ENCODE results near the gene KIF9.
"Not testable (repeated sequence)": the region's sequence is repeated elsewhere in the genome, so short reads cannot be mapped to it uniquely, and the experiment has no call there.

Gene KIF9

GRCh38 chr3:47251085-47251484 is 31.5 kb downstream of the KIF9 start:
- H3K9ac ChIP-seq (ENCODE audit: low read depth, low read length, poor library complexity); H3K9me3 ChIP-seq (replicated peaks in 1 of 2; ENCODE audit: control insufficient read depth in 2 of 2, insufficient read depth in 1 of 2, low read depth in 1 of 2, low read length in 2 of 2); H4K8ac ChIP-seq (ENCODE audit: low read depth, low read length); H3K27me3 ChIP-seq (ENCODE audit: control insufficient read depth in 3 of 3, insufficient read depth in 3 of 3, low read depth in 1 of 3, low read length in 3 of 3); H2BK120ac ChIP-seq (ENCODE audit: low read depth, low read length); H3K4me3 ChIP-seq (ENCODE audit: low read length in 2 of 2); H3K27ac ChIP-seq (replicated peaks; ENCODE audit: low read length); H3K79me1 ChIP-seq (ENCODE audit: low read depth, low read length); H2BK5ac ChIP-seq (ENCODE audit: low read length); H4K91ac ChIP-seq (ENCODE audit: low read depth, low read length, poor library complexity); H3K4me2 ChIP-seq (ENCODE audit: insufficient read depth, low read length, poor library complexity, severe bottlenecking); H2BK15ac ChIP-seq (ENCODE audit: low read length); H3K14ac ChIP-seq (ENCODE audit: low read length); H3K36me3 ChIP-seq (replicated peaks in 1 of 2; ENCODE audit: control insufficient read depth in 2 of 2, insufficient read depth in 2 of 2, low read length in 2 of 2); H3K23ac ChIP-seq (ENCODE audit: low read depth, low read length, poor library complexity); H2AK5ac ChIP-seq (ENCODE audit: low read depth, low read length); H2BK12ac ChIP-seq (ENCODE audit: low read length); DNase-seq (ENCODE audit: low spot score); H3K4me1 ChIP-seq (ENCODE audit: control insufficient read depth in 2 of 2, insufficient read depth in 1 of 2, low read depth in 1 of 2, low read length in 2 of 2); H2AFZ ChIP-seq (ENCODE audit: low read length); H3K18ac ChIP-seq (ENCODE audit: low read length); H3K4ac ChIP-seq (ENCODE audit: low read length): not testable (repeated sequence)
- WGBS, 2 donors (ENCODE audit: extremely low coverage in 2 of 2, insufficient read length in 2 of 2, insufficient replicate concordance in 1 of 2) = no CpG with 5 or more reads among the region's 3 CpGs

GRCh38 chr3:47250309-47251060 is 32.1 kb downstream of the KIF9 start:
- no peak overlapping the region for H3K27ac ChIP-seq (replicated peaks; ENCODE audit: low read length)
- DNase-seq (ENCODE audit: low spot score) = peak; percentile 14
- H3K4ac ChIP-seq (ENCODE audit: low read length) = no peak overlapping the region
- no peak overlapping the region for H3K18ac ChIP-seq (ENCODE audit: low read length)
- no peak overlapping the region for H3K9ac ChIP-seq (ENCODE audit: low read depth, low read length, poor library complexity)
- H2AFZ ChIP-seq (ENCODE audit: low read length) = no peak overlapping the region
- H2BK15ac ChIP-seq (ENCODE audit: low read length) = no peak overlapping the region
- no peak overlapping the region for H3K4me2 ChIP-seq (ENCODE audit: insufficient read depth, low read length, poor library complexity, severe bottlenecking)
- no peak overlapping the region for H2BK5ac ChIP-seq (ENCODE audit: low read length)
- H3K36me3 ChIP-seq (replicated peaks in 1 of 2; ENCODE audit: control insufficient read depth in 2 of 2, insufficient read depth in 2 of 2, low read length in 2 of 2) = no peaks in the 10 kb centered on the region
- WGBS, 2 donors (ENCODE audit: extremely low coverage in 2 of 2, insufficient read length in 2 of 2, insufficient replicate concordance in 1 of 2) = no CpG with 5 or more reads among the region's 7 CpGs
- H3K14ac ChIP-seq (ENCODE audit: low read length) = no peak overlapping the region
- no peaks in the 10 kb centered on the region for H3K9me3 ChIP-seq (replicated peaks in 1 of 2; ENCODE audit: control insufficient read depth in 2 of 2, insufficient read depth in 1 of 2, low read depth in 1 of 2, low read length in 2 of 2)
- no peak overlapping the region for H2BK12ac ChIP-seq (ENCODE audit: low read length)
- no peak overlapping the region for H2AK5ac ChIP-seq (ENCODE audit: low read depth, low read length)
- no peak overlapping the region for H3K4me3 ChIP-seq (ENCODE audit: low read length in 2 of 2)
- peaks cover 0 to 6% (median 0%) of the 10 kb centered on the region in 3 experiments for H3K27me3 ChIP-seq (ENCODE audit: control insufficient read depth in 3 of 3, insufficient read depth in 3 of 3, low read depth in 1 of 3, low read length in 3 of 3)
- H3K79me1 ChIP-seq (ENCODE audit: low read depth, low read length) = no peaks in the 10 kb centered on the region
- H3K23ac ChIP-seq (ENCODE audit: low read depth, low read length, poor library complexity) = no peak overlapping the region
- H2BK120ac ChIP-seq (ENCODE audit: low read depth, low read length) = no peak overlapping the region
- H4K91ac ChIP-seq (ENCODE audit: low read depth, low read length, poor library complexity) = no peak overlapping the region
- no peak overlapping the region for H4K8ac ChIP-seq (ENCODE audit: low read depth, low read length)
- H3K4me1 ChIP-seq (ENCODE audit: control insufficient read depth in 2 of 2, insufficient read depth in 1 of 2, low read depth in 1 of 2, low read length in 2 of 2) = no peaks in the 10 kb centered on the region

GRCh38 chr3:47247131-47248064 is 35.2 kb downstream of the KIF9 start:
- H3K9ac ChIP-seq (ENCODE audit: low read depth, low read length, poor library complexity) = peak overlapping the region; percentile 15
- no peak overlapping the region for H2AK5ac ChIP-seq (ENCODE audit: low read depth, low read length)
- no peak overlapping the region for H3K18ac ChIP-seq (ENCODE audit: low read length)
- H3K4me3 ChIP-seq (ENCODE audit: low read length in 2 of 2) = peak overlapping the region in 1 of 2 donors; percentile 28
- no peak overlapping the region for H2BK120ac ChIP-seq (ENCODE audit: low read depth, low read length)
- H2AFZ ChIP-seq (ENCODE audit: low read length) = no peak overlapping the region
- H3K27ac ChIP-seq (replicated peaks; ENCODE audit: low read length) = no peak overlapping the region
- H3K4me2 ChIP-seq (ENCODE audit: insufficient read depth, low read length, poor library complexity, severe bottlenecking) = no peak overlapping the region
- H3K79me1 ChIP-seq (ENCODE audit: low read depth, low read length) = no peaks in the 10 kb centered on the region
- H3K4me1 ChIP-seq (ENCODE audit: control insufficient read depth in 2 of 2, insufficient read depth in 1 of 2, low read depth in 1 of 2, low read length in 2 of 2) = no peaks in the 10 kb centered on the region
- no peak for DNase-seq (ENCODE audit: low spot score)
- no peak overlapping the region for H3K4ac ChIP-seq (ENCODE audit: low read length)
- H3K14ac ChIP-seq (ENCODE audit: low read length) = no peak overlapping the region
- H3K36me3 ChIP-seq (replicated peaks in 1 of 2; ENCODE audit: control insufficient read depth in 2 of 2, insufficient read depth in 2 of 2, low read length in 2 of 2) = no peaks in the 10 kb centered on the region
- no peak overlapping the region for H4K91ac ChIP-seq (ENCODE audit: low read depth, low read length, poor library complexity)
- H2BK15ac ChIP-seq (ENCODE audit: low read length) = no peak overlapping the region
- no peaks in the 10 kb centered on the region for H3K27me3 ChIP-seq (ENCODE audit: control insufficient read depth in 3 of 3, insufficient read depth in 3 of 3, low read depth in 1 of 3, low read length in 3 of 3)
- no peak overlapping the region for H3K23ac ChIP-seq (ENCODE audit: low read depth, low read length, poor library complexity)
- no peaks in the 10 kb centered on the region for H3K9me3 ChIP-seq (replicated peaks in 1 of 2; ENCODE audit: control insufficient read depth in 2 of 2, insufficient read depth in 1 of 2, low read depth in 1 of 2, low read length in 2 of 2)
- no peak overlapping the region for H4K8ac ChIP-seq (ENCODE audit: low read depth, low read length)
- no peak overlapping the region for H2BK12ac ChIP-seq (ENCODE audit: low read length)
- H2BK5ac ChIP-seq (ENCODE audit: low read length) = peak overlapping the region; percentile 17
- no CpG with 5 or more reads among the region's 14 CpGs for WGBS, 2 donors (ENCODE audit: extremely low coverage in 2 of 2, insufficient read length in 2 of 2, insufficient replicate concordance in 1 of 2)

- no peaks in the 10 kb centered on the region for H3K9me3 ChIP-seq (replicated peaks in 1 of 2; ENCODE audit: control insufficient read depth in 2 of 2, insufficient read depth in 1 of 2, low read depth in 1 of 2, low read length in 2 of 2)
Observed at GRCh38 chr3:47245271-47245670, 37.3 kb downstream of the KIF9 start.

More at GRCh38 chr3:47245271-47245670, 37.3 kb downstream of the KIF9 start:
- Histone ChIP-seq H2AFZ (ENCODE audit: low read length) (no peak overlapping the region), H3K4me1 (ENCODE audit: control insufficient read depth in 2 of 2, insufficient read depth in 1 of 2, low read depth in 1 of 2, low read length in 2 of 2) (no peaks in the 10 kb centered on the region), H3K4me3 (ENCODE audit: low read length in 2 of 2) (no peak overlapping the region), H4K91ac (ENCODE audit: low read depth, low read length, poor library complexity) (no peak overlapping the region), H3K36me3 (replicated peaks in 1 of 2; ENCODE audit: control insufficient read depth in 2 of 2, insufficient read depth in 2 of 2, low read length in 2 of 2) (no peaks in the 10 kb centered on the region), H3K14ac (ENCODE audit: low read length) (no peak overlapping the region), H2BK12ac (ENCODE audit: low read length) (no peak overlapping the region), H3K27ac (replicated peaks; ENCODE audit: low read length) (no peak overlapping the region), H3K79me1 (ENCODE audit: low read depth, low read length) (no peaks in the 10 kb centered on the region), H2BK120ac (ENCODE audit: low read depth, low read length) (no peak overlapping the region), H3K9ac (ENCODE audit: low read depth, low read length, poor library complexity) (no peak overlapping the region), H4K8ac (ENCODE audit: low read depth, low read length) (no peak overlapping the region), H3K27me3 (ENCODE audit: control insufficient read depth in 3 of 3, insufficient read depth in 3 of 3, low read depth in 1 of 3, low read length in 3 of 3) (no peaks in the 10 kb centered on the region), H2BK15ac (ENCODE audit: low read length) (no peak overlapping the region), H3K4me2 (ENCODE audit: insufficient read depth, low read length, poor library complexity, severe bottlenecking) (no peak overlapping the region), H2AK5ac (ENCODE audit: low read depth, low read length) (no peak overlapping the region), H3K18ac (ENCODE audit: low read length) (no peak overlapping the region), H3K4ac (ENCODE audit: low read length) (no peak overlapping the region), H3K23ac (ENCODE audit: low read depth, low read length, poor library complexity) (no peak overlapping the region), H2BK5ac (ENCODE audit: low read length) (no peak overlapping the region)
- DNase-seq (ENCODE audit: low spot score) = no peak
- no CpG with 5 or more reads among the region's 2 CpGs for WGBS, 2 donors (ENCODE audit: extremely low coverage in 2 of 2, insufficient read length in 2 of 2, insufficient replicate concordance in 1 of 2)

Data from neuronal stem cell (in vitro differentiated cells).